ENCODE results near the gene ERN1.
"Not testable (repeated sequence)": the region's sequence is repeated elsewhere in the genome, so short reads cannot be mapped to it uniquely, and the experiment has no call there.

The ERN1 gene

GRCh38 chr17:64129765-64130558, at the start of gene ERN1:
TSS of gene ERN1 (minus strand) at chr17:64130144. CDS start at chr17:64130029, 115 bp downstream.
- peak; percentile 88 to 92 for DNase-seq

GRCh38 chr17:64179024-64179423, 49.1 kb upstream of the ERN1 start:
- not testable (repeated sequence) for DNase-seq

- DNase-seq, result no peak
Measured at GRCh38 chr17:64178011-64178825, 48.3 kb upstream of the ERN1 start.

GRCh38 chr17:64177311-64178010, 47.5 kb upstream of the ERN1 start:
- DNase-seq, result no peak

GRCh38 chr17:64176556-64176955, 46.6 kb upstream of the ERN1 start:
- no peak for DNase-seq

GRCh38 chr17:64174686-64175456, 44.9 kb upstream of the ERN1 start:
- DNase-seq, result peak; percentile 14 to 71

- DNase-seq, result no peak
Measured at GRCh38 chr17:64173646-64174045, 43.7 kb upstream of the ERN1 start.

GRCh38 chr17:64172510-64172909, 42.6 kb upstream of the ERN1 start:
- no peak for DNase-seq

- DNase-seq, result no peak
Measured at GRCh38 chr17:64171041-64171440, 41.1 kb upstream of the ERN1 start.

GRCh38 chr17:64170286-64170685, 40.3 kb upstream of the ERN1 start:
- DNase-seq, result no peak

GRCh38 chr17:64167666-64168065, 37.7 kb upstream of the ERN1 start:
- not testable (repeated sequence) for DNase-seq

- DNase-seq, result no peak
Measured at GRCh38 chr17:64166876-64167275, 36.9 kb upstream of the ERN1 start.

- no peak for DNase-seq
Measured at GRCh38 chr17:64165347-64165746, 35.4 kb upstream of the ERN1 start.

- DNase-seq, result no peak
Measured at GRCh38 chr17:64164596-64165285, 34.8 kb upstream of the ERN1 start.

GRCh38 chr17:64163468-64163867, 33.5 kb upstream of the ERN1 start:
- no peak for DNase-seq

- DNase-seq, result no peak
Measured at GRCh38 chr17:64162554-64162953, 32.6 kb upstream of the ERN1 start.

- DNase-seq, result no peak
Measured at GRCh38 chr17:64161380-64162176, 31.6 kb upstream of the ERN1 start.

- no peak for DNase-seq
Measured at GRCh38 chr17:64160378-64160777, 30.4 kb upstream of the ERN1 start.

- DNase-seq, result no peak
Measured at GRCh38 chr17:64158831-64159590, 29.1 kb upstream of the ERN1 start.

GRCh38 chr17:64158406-64158805, 28.5 kb upstream of the ERN1 start:
- DNase-seq, result no peak
